Loucy (cell line): ENCODE measurements around the gene EPHB1.

ENCODE experiments used
- EZH2phosphoT487 ChIP-seq: fragments of 200-600 bp; IDR thresholded peaks from 2 replicates; pipeline ENCODE4 v1.6.1; 2018; ENCODE audit warnings: antibody characterized with exemption, mild to moderate bottlenecking, moderate library complexity, borderline replicate concordance
- TF ChIP-seq, protein P1 (sequence below): fragments of 200-600 bp; sonication (generic); conservative IDR thresholded peaks from 2 replicates; pipeline ENCODE4 v1.5.1; 2014; ENCODE audit warnings: mild to moderate bottlenecking, antibody characterized with exemption, low read length

DNA sequence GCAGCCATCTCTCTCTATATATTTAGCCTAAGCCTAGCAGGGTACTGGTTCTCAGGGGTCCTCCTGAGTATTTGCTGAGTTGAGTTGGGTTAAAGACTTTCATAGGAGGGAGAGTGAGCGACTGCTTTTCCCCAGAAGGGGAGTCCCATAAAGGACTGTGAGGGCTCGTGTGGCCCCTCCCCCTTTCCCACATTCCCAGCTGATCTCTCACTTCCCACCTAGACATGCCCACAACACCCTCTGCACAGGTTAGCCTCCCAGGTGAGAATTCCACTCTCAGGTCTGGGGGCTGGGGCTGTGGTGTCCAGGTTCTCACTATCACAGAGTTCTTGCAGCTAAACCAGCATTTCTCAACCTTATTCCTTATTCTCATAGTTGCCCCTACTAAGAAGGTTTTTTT lies 15.8 kb downstream of the EPHB1 start:
- TF ChIP-seq, protein P1, sequence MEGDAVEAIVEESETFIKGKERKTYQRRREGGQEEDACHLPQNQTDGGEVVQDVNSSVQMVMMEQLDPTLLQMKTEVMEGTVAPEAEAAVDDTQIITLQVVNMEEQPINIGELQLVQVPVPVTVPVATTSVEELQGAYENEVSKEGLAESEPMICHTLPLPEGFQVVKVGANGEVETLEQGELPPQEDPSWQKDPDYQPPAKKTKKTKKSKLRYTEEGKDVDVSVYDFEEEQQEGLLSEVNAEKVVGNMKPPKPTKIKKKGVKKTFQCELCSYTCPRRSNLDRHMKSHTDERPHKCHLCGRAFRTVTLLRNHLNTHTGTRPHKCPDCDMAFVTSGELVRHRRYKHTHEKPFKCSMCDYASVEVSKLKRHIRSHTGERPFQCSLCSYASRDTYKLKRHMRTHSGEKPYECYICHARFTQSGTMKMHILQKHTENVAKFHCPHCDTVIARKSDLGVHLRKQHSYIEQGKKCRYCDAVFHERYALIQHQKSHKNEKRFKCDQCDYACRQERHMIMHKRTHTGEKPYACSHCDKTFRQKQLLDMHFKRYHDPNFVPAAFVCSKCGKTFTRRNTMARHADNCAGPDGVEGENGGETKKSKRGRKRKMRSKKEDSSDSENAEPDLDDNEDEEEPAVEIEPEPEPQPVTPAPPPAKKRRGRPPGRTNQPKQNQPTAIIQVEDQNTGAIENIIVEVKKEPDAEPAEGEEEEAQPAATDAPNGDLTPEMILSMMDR = no peak
- TF ChIP-seq EZH2phosphoT487 = no peak
